Liver (tissue), 3 donors: ENCODE results near the gene POLN.

Experiments used
- EGR1 ChIP-seq, 2 donors: IDR thresholded peaks; 2 replicates each; pipeline ENCODE4 v1.6.1; 2016 to 2018; ENCODE audit warnings: antibody characterized with exemption in 2 of 2, low read depth in 2 of 2
- GABPA ChIP-seq, 2 donors: IDR thresholded peaks in 1 of 2; conservative IDR thresholded peaks in 1 of 2; 2 replicates each; pipeline ENCODE4 v1.6.1; 2016; ENCODE audit warnings: antibody characterized with exemption in 2 of 2, mild to moderate bottlenecking in 1 of 2, moderate library complexity in 1 of 2
- JUND ChIP-seq, 2 donors: IDR thresholded peaks; 2 replicates each; pipeline ENCODE4 v1.6.1; 2016; ENCODE audit warnings: antibody characterized with exemption in 2 of 2
- TAF1 ChIP-seq: conservative IDR thresholded peaks from 2 replicates; pipeline ENCODE4 v1.6.1; 2016; ENCODE audit warnings: antibody characterized with exemption, mild to moderate bottlenecking
- TF ChIP-seq, protein P1 (sequence below): fragments of 150-350 bp; IDR thresholded peaks from 2 replicates; pipeline ENCODE4 v1.5.1; 2017; ENCODE audit warnings: improper control_type of control experiment, low read depth, low read length; ENCODE audit not compliant: missing input control
- TF ChIP-seq, protein P2 (sequence below): IDR thresholded peaks from 2 replicates; pipeline ENCODE4 v1.6.1; 2016; ENCODE audit warnings: antibody characterized with exemption, mild to moderate bottlenecking
- TF ChIP-seq, protein P3 (sequence below): IDR thresholded peaks from 2 replicates; pipeline ENCODE4 v1.6.1; 2016; ENCODE audit warnings: antibody characterized with exemption
- donor health status: healthy.
- donor health status: healthy.

DNA sequence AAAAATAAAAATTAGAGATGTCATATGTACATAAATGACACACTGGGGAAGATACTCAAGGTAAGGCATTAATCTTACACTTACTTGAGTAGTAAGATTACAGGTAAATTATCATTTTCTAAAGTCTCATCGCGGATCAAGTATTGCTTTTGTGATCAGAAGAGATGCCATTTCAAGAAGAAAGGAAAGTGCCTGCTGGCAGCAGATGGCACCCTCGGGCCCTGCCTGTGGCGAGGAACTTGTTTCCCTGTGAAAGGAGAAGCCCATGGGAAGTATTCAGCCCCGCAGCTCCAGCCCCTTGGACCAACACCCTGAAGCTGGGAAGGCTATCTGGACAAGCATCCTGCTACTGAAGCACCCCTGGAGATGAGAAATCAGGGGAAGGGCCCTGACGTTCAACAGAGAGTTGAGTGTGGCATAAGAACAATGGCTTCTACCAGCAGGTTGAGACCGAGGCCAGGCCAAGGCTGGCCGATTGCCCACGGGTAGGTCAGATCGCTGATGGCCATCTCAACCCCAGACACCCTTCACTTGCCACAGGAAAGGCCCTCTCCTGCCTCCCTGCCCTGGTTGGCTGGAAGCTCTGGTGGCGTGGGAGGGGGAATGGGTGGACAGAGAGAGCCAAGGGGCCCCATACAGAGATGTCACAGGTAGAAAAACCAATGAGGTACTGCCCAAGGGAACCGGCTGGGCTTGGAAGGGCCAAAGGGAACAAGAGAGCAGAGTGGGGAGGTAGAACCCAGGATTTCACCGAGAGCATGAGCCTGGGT is 38.8 kb upstream of the POLN start:
- TF ChIP-seq TAF1 (no peak), GABPA (IDR thresholded peaks at IDR 0.05 in 1 of 2, conservative IDR thresholded peaks at IDR 0.05 in 1 of 2) (no peak), EGR1 (IDR thresholded peaks at IDR 0.05; ENCODE audit: low read depth in 2 of 2) (no peak), JUND (IDR thresholded peaks at IDR 0.05) (no peak)
- TF ChIP-seq, protein P1, sequence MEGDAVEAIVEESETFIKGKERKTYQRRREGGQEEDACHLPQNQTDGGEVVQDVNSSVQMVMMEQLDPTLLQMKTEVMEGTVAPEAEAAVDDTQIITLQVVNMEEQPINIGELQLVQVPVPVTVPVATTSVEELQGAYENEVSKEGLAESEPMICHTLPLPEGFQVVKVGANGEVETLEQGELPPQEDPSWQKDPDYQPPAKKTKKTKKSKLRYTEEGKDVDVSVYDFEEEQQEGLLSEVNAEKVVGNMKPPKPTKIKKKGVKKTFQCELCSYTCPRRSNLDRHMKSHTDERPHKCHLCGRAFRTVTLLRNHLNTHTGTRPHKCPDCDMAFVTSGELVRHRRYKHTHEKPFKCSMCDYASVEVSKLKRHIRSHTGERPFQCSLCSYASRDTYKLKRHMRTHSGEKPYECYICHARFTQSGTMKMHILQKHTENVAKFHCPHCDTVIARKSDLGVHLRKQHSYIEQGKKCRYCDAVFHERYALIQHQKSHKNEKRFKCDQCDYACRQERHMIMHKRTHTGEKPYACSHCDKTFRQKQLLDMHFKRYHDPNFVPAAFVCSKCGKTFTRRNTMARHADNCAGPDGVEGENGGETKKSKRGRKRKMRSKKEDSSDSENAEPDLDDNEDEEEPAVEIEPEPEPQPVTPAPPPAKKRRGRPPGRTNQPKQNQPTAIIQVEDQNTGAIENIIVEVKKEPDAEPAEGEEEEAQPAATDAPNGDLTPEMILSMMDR = no peak
- TF ChIP-seq, protein P2, sequence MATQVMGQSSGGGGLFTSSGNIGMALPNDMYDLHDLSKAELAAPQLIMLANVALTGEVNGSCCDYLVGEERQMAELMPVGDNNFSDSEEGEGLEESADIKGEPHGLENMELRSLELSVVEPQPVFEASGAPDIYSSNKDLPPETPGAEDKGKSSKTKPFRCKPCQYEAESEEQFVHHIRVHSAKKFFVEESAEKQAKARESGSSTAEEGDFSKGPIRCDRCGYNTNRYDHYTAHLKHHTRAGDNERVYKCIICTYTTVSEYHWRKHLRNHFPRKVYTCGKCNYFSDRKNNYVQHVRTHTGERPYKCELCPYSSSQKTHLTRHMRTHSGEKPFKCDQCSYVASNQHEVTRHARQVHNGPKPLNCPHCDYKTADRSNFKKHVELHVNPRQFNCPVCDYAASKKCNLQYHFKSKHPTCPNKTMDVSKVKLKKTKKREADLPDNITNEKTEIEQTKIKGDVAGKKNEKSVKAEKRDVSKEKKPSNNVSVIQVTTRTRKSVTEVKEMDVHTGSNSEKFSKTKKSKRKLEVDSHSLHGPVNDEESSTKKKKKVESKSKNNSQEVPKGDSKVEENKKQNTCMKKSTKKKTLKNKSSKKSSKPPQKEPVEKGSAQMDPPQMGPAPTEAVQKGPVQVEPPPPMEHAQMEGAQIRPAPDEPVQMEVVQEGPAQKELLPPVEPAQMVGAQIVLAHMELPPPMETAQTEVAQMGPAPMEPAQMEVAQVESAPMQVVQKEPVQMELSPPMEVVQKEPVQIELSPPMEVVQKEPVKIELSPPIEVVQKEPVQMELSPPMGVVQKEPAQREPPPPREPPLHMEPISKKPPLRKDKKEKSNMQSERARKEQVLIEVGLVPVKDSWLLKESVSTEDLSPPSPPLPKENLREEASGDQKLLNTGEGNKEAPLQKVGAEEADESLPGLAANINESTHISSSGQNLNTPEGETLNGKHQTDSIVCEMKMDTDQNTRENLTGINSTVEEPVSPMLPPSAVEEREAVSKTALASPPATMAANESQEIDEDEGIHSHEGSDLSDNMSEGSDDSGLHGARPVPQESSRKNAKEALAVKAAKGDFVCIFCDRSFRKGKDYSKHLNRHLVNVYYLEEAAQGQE = no peak
- TF ChIP-seq, protein P3, sequence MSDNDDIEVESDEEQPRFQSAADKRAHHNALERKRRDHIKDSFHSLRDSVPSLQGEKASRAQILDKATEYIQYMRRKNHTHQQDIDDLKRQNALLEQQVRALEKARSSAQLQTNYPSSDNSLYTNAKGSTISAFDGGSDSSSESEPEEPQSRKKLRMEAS = no peak
